Inflammatory macrophage treated with lipopolysaccharide for 1 hour (primary cell): ENCODE results near the gene MYO3B.
"Not testable (repeated sequence)": the region's sequence is repeated elsewhere in the genome, so short reads cannot be mapped to it uniquely, and the experiment has no call there.

Experiments used
- DNase-seq, 2 donors: peaks; one replicate each; pipeline ENCODE4 v3.0.0-alpha.2; 2020 to 2022

MYO3B gene

GRCh38 chr2:170241756-170242155 is 63.8 kb downstream of the MYO3B start:
- DNase-seq, result no peak

- DNase-seq, result no peak
Observed at GRCh38 chr2:170243118-170243837, 65.3 kb downstream of the MYO3B start.

- no peak for DNase-seq
Observed at GRCh38 chr2:170243898-170244297, 66.0 kb downstream of the MYO3B start.

GRCh38 chr2:170244555-170244954 is 66.6 kb downstream of the MYO3B start:
- no peak for DNase-seq

- DNase-seq, result no peak
Observed at GRCh38 chr2:170245312-170245711, 67.4 kb downstream of the MYO3B start.

GRCh38 chr2:170247333-170247732 is 69.4 kb downstream of the MYO3B start:
- no peak for DNase-seq

GRCh38 chr2:170247882-170248393 is 70.0 kb downstream of the MYO3B start:
- DNase-seq, result no peak

- DNase-seq, result no peak
Observed at GRCh38 chr2:170248574-170249393, 70.8 kb downstream of the MYO3B start.

GRCh38 chr2:170249761-170250160 is 71.8 kb downstream of the MYO3B start:
- no peak for DNase-seq

- no peak for DNase-seq
Observed at GRCh38 chr2:170250584-170250983, 72.6 kb downstream of the MYO3B start.

- DNase-seq, result no peak
Observed at GRCh38 chr2:170252414-170252813, 74.5 kb downstream of the MYO3B start.

- no peak for DNase-seq
Observed at GRCh38 chr2:170253721-170254230, 75.8 kb downstream of the MYO3B start.

GRCh38 chr2:170254293-170254732 is 76.4 kb downstream of the MYO3B start:
- DNase-seq, result no peak

GRCh38 chr2:170255137-170255536 is 77.2 kb downstream of the MYO3B start:
- DNase-seq, result no peak

GRCh38 chr2:170255971-170256370 is 78.0 kb downstream of the MYO3B start:
- peak; percentile 25 to 33 for DNase-seq

GRCh38 chr2:170258382-170258781 is 80.4 kb downstream of the MYO3B start:
- no peak for DNase-seq

- no peak for DNase-seq
Observed at GRCh38 chr2:170260188-170260587, 82.2 kb downstream of the MYO3B start.

- DNase-seq, result no peak
Observed at GRCh38 chr2:170261566-170261965, 83.6 kb downstream of the MYO3B start.

- no peak for DNase-seq
Observed at GRCh38 chr2:170262343-170262742, 84.4 kb downstream of the MYO3B start.

GRCh38 chr2:170262806-170263205 is 84.9 kb downstream of the MYO3B start:
- DNase-seq, result no peak

GRCh38 chr2:170263728-170264521 is 86.0 kb downstream of the MYO3B start:
- DNase-seq, result not testable (repeated sequence)

- DNase-seq, result no peak
Observed at GRCh38 chr2:170264522-170264860, 86.5 kb downstream of the MYO3B start.

GRCh38 chr2:170264865-170265264 is 86.9 kb downstream of the MYO3B start:
- DNase-seq, result no peak
